Naive B cell (primary cell): Measurements from ENCODE around the gene LNPEP. TPM values are rescaled to one million over a fixed set of nuclear protein-coding genes. Genes with fewer than 3 reads are reported as not detected.

Source experiments
- polyA plus RNA-seq, 6 donors: library from polyadenylated mRNA; unstranded; fragments of 300-500 nt; fragmentation: Illumina TruSeq; gene quantifications; one replicate each; pipeline ENCODE4 v1.2.3, GENCODE V29; 2021; ENCODE audit warnings: low read depth in 6 of 6

The LNPEP gene
- polyA plus RNA-seq, 6 donors from 2014 or later = 17.3 to 50.9 (median 44.3) TPM

Other genes with a start within 250 kb of the LNPEP start
- 10 to 100 TPM; 16.2 to 38.2 (median 32.9) TPM for gene ERAP1, start 128.1 kb upstream of the LNPEP start, polyA plus RNA-seq
- 10 to 100 TPM in 5 of 6 donors, 1 to 10 TPM in 1; 9.9 to 98.7 (median 15.5) TPM for gene ERAP2, start 59.6 kb upstream of the LNPEP start, polyA plus RNA-seq
- 1 to 10 TPM in 4 of 6 donors, under 1 TPM in 2; 0.93 to 3.3 (median 1.2) TPM for gene LIX1, start 206.5 kb downstream of the LNPEP start, polyA plus RNA-seq
- gene RIOK2, start 247.2 kb downstream of the LNPEP start, polyA plus RNA-seq = 10 to 100 TPM in 5 of 6 donors, 1 to 10 TPM in 1; 9.8 to 23.3 (median 12.6) TPM